ENCODE measurements around the gene TRPC4AP.
A peak's percentile ranks its signal among the peaks of the same experiment; 100 is the strongest.

The TRPC4AP gene

GRCh38 chr20:35013421-35014411, 78.9 kb downstream of the TRPC4AP start:
- DNase-seq (ENCODE audit: low read depth, low spot score): no peak

- no peak for DNase-seq (ENCODE audit: low read depth, low spot score)
Measured at GRCh38 chr20:35012227-35013069, 80.2 kb downstream of the TRPC4AP start.

DNA sequence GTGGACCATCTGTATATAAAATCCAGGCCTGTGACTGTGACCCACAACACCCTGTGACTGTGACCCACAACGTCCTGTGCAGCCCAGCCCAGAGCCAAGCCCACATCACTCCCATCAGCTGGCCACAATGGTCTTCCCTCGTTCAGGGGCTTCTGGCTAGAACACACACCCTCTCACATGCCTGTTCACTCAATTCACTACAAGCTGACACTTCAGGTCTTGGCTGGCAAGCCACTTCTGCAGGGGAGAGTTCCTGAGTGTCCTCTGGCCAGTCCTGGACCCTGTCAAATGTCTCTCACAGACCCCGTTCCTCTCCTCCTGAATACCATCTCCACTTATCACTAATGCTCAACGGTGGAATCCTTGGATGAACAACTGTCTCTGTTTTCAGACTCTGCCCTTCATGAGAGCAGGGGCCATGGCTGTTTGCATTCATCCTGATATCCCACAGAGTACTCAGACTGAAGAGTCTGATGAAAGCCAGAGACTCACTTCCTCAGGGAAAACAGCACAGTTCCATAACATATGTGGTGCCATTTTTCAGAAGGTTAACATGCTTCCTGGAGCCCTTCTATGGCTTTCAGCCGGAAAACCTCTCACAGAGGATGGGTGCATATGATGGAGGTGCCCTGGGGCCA, 80.9 kb downstream of the TRPC4AP start:
- no peak for DNase-seq (ENCODE audit: low read depth, low spot score)

DNA sequence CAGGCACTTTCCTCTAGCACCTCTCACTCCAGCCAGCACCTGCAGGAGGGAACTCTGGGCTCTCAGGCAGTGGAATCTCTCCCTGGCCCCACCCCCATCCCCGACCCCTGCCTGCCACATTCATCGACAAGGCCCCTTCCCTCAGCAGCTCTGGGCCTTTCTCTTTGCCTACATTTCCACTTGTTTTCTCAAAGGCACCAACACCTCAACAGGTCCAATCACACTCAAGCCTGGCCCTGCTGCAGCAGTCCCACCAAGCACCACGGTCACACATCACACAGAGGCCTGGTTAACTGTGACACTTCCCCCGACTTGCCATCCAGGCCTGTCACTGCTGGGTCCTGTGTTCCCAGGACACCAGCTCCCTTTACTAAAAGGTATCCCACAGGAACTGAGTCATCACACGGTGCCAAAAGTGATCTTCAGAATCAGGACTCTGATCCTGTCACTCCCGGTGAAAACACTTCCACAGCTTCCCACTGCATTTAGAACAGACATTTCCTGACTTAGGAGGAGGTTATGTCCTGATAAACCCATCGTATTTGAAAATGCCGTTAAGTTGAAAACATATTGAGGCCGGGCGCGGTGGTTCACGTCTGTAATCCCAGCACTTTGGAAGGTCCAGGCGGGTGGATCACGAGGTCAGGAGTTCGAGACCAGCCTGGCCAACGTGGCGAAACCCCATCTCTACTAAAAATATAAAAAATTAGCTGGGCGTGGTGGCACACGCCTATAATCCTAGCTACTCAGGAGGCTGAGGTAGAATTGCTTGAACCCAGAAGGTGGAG, 82.0 kb downstream of the TRPC4AP start:
- no peak for DNase-seq (ENCODE audit: low read depth, low spot score)

- no peak for DNase-seq (ENCODE audit: low read depth, low spot score)
Measured at GRCh38 chr20:35009665-35010328, 82.8 kb downstream of the TRPC4AP start.

GRCh38 chr20:35008411-35009342, 83.9 kb downstream of the TRPC4AP start:
- no peak for DNase-seq (ENCODE audit: low read depth, low spot score)

DNA sequence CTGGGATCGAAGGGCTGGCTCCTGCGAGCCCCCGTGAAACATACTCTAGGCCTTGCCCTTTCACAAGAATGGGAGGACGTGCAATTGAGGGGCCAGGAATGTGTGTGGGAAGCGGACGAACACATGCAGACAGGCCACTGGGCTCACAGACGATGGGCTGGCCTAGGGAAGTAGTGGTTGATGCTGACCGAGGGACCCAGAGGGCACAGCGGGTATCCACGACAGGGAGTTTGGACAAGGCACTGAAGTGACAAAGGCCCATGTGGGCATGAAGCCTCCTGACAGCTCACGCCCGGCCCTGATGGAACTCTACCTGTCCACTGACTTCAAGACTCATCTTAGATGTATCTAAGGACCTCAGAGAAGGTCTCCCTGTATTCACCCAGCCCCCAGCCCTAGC, 84.7 kb downstream of the TRPC4AP start:
- no peak for DNase-seq (ENCODE audit: low read depth, low spot score)

- DNase-seq (ENCODE audit: low read depth, low spot score): no peak
Measured at GRCh38 chr20:35007413-35007812, 85.2 kb downstream of the TRPC4AP start.

DNA sequence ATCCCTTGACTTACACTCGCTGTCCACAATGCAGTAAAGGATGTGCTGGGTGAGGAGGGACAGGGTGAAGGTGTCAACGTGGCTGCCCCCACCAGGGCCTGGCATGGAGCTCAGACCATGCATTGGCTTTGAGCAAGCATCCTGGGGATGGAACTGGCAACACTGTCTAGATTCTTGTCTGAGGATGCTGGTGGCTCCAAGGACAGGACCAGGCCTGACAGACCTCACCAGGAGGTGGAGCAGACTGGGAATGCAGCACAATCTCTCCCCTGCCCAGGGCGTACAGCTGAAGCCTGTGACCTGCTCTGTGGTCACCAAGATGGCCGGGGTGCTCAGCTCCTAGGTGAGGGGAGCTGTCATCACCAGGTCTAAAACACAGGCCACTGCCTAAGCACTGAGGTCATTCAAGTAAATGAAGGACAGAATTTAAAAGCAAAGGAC, 86.1 kb downstream of the TRPC4AP start:
- no peak for DNase-seq (ENCODE audit: low read depth, low spot score)

GRCh38 chr20:35006009-35006408, 86.6 kb downstream of the TRPC4AP start:
- no peak for DNase-seq (ENCODE audit: low read depth, low spot score)

GRCh38 chr20:35005463-35005961, 87.1 kb downstream of the TRPC4AP start:
- DNase-seq (ENCODE audit: low read depth, low spot score): no peak

DNA sequence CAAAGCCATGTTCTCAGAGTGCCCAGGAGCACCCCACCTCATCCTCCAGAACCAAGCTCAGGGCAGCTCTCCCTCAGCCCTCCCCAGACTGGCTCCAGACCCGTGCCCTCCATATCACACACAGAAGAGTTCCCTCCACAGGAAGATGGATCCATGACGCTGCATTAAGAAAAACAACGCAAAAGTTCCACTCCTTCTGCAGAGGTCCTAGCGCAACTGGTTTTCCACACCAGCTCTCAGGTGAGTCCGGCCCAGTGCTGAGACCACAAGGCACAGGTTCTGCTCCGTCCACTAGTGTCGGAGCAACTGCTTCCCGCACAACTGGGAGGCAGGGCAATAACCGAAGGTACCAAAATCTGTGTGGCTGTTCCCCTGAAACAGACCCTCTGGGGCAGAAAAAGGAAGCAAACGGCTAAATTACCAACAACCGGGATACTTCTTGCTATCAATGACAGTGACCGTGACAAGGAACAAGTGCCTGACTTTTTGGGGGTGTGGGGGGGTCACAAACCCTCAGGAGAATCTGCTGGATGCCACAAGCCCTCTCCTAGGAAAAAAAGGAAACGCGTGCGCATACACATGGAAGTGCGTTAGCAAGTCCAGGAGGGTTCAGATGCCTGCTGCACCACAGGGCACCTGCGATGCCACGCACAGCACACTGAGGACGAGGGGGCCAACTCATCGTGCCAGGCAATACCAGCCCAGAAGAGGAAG, 87.7 kb downstream of the TRPC4AP start:
- DNase-seq (ENCODE audit: low read depth, low spot score): no peak

GRCh38 chr20:35004051-35004725, 88.4 kb downstream of the TRPC4AP start:
- DNase-seq (ENCODE audit: low read depth, low spot score): no peak

DNA sequence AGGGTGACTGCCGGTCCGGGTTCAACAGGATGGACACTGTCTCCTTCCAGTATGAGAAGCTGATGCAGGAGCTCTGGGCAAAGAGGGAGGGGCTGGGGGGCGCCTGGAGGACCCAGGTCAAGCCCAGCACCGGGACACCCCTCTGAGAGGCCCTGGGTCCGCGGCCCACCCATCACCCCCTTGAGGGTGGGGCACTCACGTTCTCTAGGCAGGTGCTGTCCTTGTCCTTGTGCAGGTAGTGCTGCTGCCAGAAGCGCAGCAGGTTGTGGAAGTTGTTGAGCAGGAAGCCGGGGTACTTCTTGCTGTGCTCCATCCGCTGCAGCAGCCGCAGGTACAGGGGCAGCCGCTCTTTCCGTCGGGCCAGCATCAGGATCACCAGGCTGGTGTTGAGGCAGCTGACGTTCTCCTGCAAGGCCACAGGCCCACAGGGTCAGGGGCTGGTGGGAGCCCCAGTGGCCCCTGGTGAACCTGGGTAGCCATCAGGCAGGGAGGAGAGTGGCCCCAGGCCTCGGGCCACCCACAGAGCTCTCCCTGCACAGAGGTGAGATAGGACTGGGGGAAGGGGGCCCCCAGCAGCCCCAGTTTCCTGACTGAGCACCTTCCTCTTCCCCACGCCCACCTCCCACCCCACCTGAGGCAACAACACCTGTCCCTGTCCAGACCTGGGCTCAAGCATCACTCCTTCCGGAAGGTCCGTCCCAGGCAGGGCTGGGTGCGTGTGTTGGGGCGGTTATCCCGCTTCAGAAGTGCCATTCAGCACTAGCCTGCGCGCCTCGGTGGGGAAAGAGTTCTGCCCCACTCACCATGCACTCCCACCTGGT, 89.2 kb downstream of the TRPC4AP start:
- no peak for DNase-seq (ENCODE audit: low read depth, low spot score)

DNA sequence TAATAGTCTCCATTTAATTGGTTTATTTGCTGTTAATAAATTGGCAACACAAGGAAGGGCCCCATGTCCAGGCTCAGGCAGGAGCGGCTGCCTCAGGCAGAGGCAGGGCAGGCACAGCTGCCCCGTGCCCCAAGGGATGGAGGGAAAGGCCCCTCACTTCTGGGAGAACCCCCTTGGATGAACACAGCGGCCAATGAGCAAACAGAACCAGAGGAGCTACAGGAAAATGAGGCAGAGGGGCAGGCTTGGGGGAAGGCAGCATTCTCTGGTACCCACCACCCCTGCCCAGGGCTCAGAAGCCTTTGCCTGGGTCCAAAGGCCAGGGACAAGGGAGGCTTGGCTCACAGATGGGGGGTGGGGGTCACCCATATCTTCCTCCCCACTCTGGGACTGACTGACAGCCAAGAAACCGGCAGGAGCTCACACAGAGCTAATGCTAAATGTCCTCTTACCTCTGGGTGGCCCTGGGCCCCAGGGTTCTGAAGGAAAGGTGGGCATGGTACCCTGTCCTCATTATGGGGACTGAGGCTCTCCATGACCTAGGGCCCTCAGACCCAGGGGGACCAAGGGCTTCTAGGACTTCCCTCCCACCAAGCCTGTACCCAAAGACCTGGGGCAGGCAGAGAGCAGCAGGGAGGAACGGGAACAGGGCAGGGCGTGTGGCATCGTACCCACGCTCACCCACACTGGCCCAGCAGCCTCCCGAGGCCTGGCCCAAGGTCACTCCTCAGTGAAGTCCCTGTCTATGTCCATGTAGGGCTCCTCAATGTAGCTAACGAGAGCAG, 90.0 kb downstream of the TRPC4AP start:
- DNase-seq (ENCODE audit: low read depth, low spot score): no peak

- DNase-seq (ENCODE audit: low read depth, low spot score): peak; percentile 38
Measured at GRCh38 chr20:35001596-35002362, 90.8 kb downstream of the TRPC4AP start.
